ENCODE measurements around the gene PARD6A.
A peak's percentile ranks its signal among the peaks of the same experiment; 100 is the strongest.

Gene PARD6A

GRCh38 chr16:67653789-67654402 is 6.9 kb upstream of the PARD6A start:
- peak in 2 of 58 donors; percentile 15 to 50 for DNase-seq

GRCh38 chr16:67654403-67654911 is 6.3 kb upstream of the PARD6A start:
- DNase-seq, result peak in 3 of 58 donors; percentile 20 to 38 (median 24)

- DNase-seq, result no peak
Observed at GRCh38 chr16:67655363-67655762, 5.4 kb upstream of the PARD6A start.

GRCh38 chr16:67656344-67657016 is 4.3 kb upstream of the PARD6A start:
- DNase-seq, result no peak

- no peak for DNase-seq
Observed at GRCh38 chr16:67657017-67657608, 3.6 kb upstream of the PARD6A start.

GRCh38 chr16:67657751-67658518 is 2.8 kb upstream of the PARD6A start:
- DNase-seq, result no peak

GRCh38 chr16:67658849-67659674 is 1.7 kb upstream of the PARD6A start:
- DNase-seq, result no peak

GRCh38 chr16:67659675-67660563 is 841 bp upstream of the PARD6A start, which contains the start of gene ACD:
ACD (minus strand) TSS chr16:67660260; CDS start chr16:67660220, 40 bp downstream.
- DNase-seq, result peak; percentile 59 to 95 (median 86)

- peak in 8 of 58 donors; percentile 34 to 73 (median 60) for DNase-seq
Observed at GRCh38 chr16:67661101-67661761, 471 bp downstream of the PARD6A start.

- DNase-seq, result no peak
Observed at GRCh38 chr16:67661886-67662652, 1.3 kb downstream of the PARD6A start.

- DNase-seq, result no peak
Observed at GRCh38 chr16:67662653-67663010, 1.9 kb downstream of the PARD6A start.

- peak in 12 of 58 donors; percentile 15 to 59 (median 30) for DNase-seq
Observed at GRCh38 chr16:67663151-67663876, 2.6 kb downstream of the PARD6A start.

- DNase-seq, result no peak
Observed at GRCh38 chr16:67663877-67664222, 3.1 kb downstream of the PARD6A start.

- DNase-seq, result no peak
Observed at GRCh38 chr16:67664258-67664657, 3.5 kb downstream of the PARD6A start.

- DNase-seq, result no peak
Observed at GRCh38 chr16:67664871-67665270, 4.1 kb downstream of the PARD6A start.

GRCh38 chr16:67665598-67665997 is 4.8 kb downstream of the PARD6A start:
- DNase-seq, result no peak

- peak in 1 of 58 donors; percentile 13 for DNase-seq
Observed at GRCh38 chr16:67666032-67666551, 5.3 kb downstream of the PARD6A start.

Measured in anterior cingulate cortex (tissue), 58 donors.